ENCODE measurements around the gene TGM3.

TGM3 gene

DNA sequence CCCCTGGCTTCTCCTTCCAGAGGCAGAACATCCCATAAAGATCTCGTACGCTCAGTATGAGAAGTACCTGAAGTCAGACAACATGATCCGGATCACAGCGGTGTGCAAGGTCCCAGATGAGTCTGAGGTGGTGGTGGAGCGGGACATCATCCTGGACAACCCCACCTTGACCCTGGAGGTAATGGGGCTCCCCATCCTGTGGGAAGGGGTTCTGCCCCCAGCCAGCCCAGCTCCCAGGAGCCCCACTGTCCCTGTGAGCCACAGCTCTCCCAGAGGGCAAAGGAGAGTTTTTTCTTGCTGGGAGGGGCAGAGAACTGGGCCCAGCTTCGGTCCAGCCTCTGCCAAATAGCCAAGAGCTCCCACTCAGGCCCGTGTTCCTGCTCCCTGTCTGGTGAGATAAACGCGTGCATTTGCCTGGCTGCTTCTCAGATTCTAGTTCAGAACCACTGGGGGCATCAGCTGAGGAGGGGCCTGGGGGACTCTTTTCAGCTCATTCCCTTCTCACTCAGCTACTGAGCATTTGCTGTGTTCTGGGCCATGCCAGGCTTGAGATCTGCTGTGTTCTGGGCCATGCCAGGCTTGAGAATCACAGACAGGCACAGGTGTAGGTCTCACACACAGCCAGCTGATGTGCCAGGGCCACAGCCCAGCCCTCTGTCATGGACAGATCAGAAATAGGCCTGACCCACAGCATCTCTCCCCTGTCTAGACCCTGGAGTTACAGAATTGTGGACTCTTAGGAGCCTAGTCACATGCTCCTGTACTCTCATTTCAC, 39.5 kb downstream of the TGM3 start:
- H3K4me3 ChIP-seq (ENCODE audit: low read length): no peak overlapping the region
- no peak for TF ChIP-seq CTCF (conservative IDR thresholded peaks at IDR 0.05; ENCODE audit: low read depth, low read length)
- DNase-seq (ENCODE audit: low read depth): no peak

DNA sequence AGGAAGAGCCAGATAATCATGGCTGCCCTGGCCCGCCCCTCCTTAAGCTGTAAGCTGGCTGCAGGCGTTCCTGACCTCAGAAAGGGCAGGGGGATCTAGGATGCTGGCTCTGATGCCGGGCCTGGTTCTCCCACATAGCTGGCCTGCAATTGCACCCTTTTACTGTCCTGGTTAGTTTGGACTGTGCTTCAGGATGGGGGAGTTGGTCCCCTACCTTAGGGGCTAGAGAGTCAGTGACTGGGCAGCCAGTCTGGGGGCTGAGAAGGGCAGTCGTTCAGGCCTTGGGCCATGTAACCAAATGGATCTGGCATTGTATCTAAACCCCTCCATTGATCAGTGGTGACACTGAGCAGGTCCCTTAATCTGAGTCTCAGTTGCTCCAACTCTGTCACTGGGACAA, 40.7 kb downstream of the TGM3 start:
- TF ChIP-seq CTCF (conservative IDR thresholded peaks at IDR 0.05; ENCODE audit: low read depth, low read length): no peak
- DNase-seq (ENCODE audit: low read depth): no peak
- H3K4me3 ChIP-seq (ENCODE audit: low read length): no peak overlapping the region

DNA sequence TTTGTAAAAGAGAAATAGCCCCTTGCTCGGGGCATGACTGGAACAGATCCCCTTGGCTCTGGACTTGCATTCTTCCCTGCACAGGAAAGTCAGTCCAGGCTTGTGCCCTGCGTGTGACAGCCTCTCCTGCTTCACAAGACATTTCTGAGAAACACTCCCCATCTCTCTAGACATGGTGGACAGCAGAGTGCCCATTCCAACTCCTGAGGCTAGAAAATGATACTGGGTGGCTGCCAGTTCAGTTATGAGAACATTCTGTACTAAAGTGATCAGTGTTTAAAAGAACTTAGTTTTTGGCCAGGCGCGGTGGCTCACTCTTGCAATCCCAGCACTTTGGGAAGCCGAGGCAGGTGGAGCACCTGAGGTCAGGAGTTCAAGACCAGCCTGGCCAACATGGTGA, 41.3 kb downstream of the TGM3 start:
- DNase-seq (ENCODE audit: low read depth): no peak
- no peak for TF ChIP-seq CTCF (conservative IDR thresholded peaks at IDR 0.05; ENCODE audit: low read depth, low read length)
- no peak overlapping the region for H3K4me3 ChIP-seq (ENCODE audit: low read length)

GRCh38 chr20:2338411-2339066, 42.7 kb downstream of the TGM3 start:
- no peak overlapping the region for H3K4me3 ChIP-seq (ENCODE audit: low read length)
- TF ChIP-seq CTCF (conservative IDR thresholded peaks at IDR 0.05; ENCODE audit: low read depth, low read length): no peak
- no peak for DNase-seq (ENCODE audit: low read depth)

DNA sequence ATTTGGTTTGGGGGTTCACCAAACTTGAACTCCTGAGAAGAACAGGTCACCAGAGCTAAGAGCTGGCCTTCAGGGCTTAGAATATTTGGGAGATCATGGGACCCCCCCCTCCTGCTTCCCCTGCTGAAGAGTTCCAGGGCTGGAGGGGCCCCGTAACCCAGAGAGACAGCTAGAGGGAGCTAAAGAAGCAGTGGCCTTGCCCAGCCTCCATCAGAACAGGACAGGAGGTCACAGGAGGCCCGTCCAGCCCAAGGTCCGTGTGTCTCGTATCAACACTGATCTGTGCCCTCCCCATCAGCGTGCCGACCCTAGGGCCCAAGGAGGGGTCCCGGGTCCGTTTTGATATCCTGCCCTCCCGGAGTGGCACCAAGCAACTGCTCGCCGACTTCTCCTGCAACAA, 44.3 kb downstream of the TGM3 start:
- H3K4me3 ChIP-seq (ENCODE audit: low read length): no peak overlapping the region
- no peak for TF ChIP-seq CTCF (conservative IDR thresholded peaks at IDR 0.05; ENCODE audit: low read depth, low read length)
- DNase-seq (ENCODE audit: low read depth): no peak

DNA sequence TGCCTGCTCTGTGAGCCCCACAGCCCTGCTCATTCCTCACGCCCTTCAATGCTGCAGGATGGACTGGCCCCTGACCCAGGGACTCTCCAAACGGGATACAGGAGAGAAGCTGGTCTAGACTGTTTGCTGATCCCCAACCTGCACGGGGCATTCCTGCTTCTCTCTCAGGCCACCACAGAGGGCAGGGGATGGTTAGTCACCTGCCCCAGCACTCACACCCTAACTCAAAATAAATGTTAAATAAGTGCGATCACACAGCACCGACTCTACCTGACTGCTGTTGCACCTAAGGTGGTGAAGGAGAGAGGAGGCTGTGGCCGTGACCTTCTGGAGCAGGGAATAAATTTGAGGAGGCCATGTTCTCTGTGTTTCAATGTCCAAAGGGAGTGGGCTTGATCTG, 45.0 kb downstream of the TGM3 start:
- no peak for DNase-seq (ENCODE audit: low read depth)
- no peak overlapping the region for H3K4me3 ChIP-seq (ENCODE audit: low read length)
- TF ChIP-seq CTCF (conservative IDR thresholded peaks at IDR 0.05; ENCODE audit: low read depth, low read length): no peak

GRCh38 chr20:2341336-2341735, 45.5 kb downstream of the TGM3 start:
- TF ChIP-seq CTCF (conservative IDR thresholded peaks at IDR 0.05; ENCODE audit: low read depth, low read length): peak; percentile 2
- H3K4me3 ChIP-seq (ENCODE audit: low read length): no peak overlapping the region
- no peak for DNase-seq (ENCODE audit: low read depth)

Measured in retinal pigment epithelial cell (primary cell).